Measurements from ENCODE around the gene LAIR2. TPM values are rescaled to one million over a fixed set of nuclear protein-coding genes. Genes with fewer than 3 reads are reported as not detected.
"Not testable (repeated sequence)": the region's sequence is repeated elsewhere in the genome, so short reads cannot be mapped to it uniquely, and the experiment has no call there.

LAIR2 gene
- total and polyA plus RNA-seq, 8 donors = 0.30 TPM; not detected in 7

DNA sequence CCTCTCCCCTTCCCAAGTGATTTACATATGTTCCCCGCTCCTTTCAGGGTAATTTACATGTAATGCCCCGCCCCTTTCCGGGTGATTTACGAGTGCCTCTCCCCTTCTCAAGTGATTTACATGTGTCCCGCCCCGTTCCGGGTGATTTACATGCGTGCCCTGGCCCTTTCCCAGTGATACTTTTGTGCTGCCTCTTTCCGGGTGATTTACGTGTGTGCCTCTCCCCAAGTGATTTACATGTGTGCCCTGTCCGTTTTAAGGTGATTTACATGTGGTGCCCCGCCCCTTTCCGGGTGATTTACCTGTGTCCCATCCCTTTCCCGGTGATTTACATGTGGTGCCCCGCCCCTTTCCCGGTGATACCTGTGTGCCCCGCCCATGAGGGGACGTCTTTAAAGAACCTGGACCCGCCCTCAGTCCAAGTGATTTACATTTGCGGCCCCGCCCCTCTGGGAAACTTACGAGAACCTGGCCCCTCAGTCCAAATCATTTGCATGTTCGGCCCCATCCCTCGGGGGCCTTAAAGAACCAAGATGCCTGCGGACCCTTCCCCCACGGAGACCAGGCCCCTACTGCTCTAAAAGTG, 38.5 kb upstream of the LAIR2 start:
- Histone ChIP-seq H3K36me3 (peaks cover 19 to 32% (median 31%) of the 10 kb centered on the region in 4 donors), H3K4me3 (peak overlapping the region; percentile 46 to 70 (median 66)), H3K27ac (peak overlapping the region; percentile 98 to 99 (median 99)), H3K4me1 (peaks cover 35 to 77% (median 69%) of the 10 kb centered on the region in 4 donors), H3K9me3 (no peaks in the 10 kb centered on the region), H3K27me3 (peaks cover 0 to 3% (median 0%) of the 10 kb centered on the region in 3 donors)
- no peak for TF ChIP-seq POLR2A (IDR thresholded peaks at IDR 0.05)
- TF ChIP-seq, protein P1, sequence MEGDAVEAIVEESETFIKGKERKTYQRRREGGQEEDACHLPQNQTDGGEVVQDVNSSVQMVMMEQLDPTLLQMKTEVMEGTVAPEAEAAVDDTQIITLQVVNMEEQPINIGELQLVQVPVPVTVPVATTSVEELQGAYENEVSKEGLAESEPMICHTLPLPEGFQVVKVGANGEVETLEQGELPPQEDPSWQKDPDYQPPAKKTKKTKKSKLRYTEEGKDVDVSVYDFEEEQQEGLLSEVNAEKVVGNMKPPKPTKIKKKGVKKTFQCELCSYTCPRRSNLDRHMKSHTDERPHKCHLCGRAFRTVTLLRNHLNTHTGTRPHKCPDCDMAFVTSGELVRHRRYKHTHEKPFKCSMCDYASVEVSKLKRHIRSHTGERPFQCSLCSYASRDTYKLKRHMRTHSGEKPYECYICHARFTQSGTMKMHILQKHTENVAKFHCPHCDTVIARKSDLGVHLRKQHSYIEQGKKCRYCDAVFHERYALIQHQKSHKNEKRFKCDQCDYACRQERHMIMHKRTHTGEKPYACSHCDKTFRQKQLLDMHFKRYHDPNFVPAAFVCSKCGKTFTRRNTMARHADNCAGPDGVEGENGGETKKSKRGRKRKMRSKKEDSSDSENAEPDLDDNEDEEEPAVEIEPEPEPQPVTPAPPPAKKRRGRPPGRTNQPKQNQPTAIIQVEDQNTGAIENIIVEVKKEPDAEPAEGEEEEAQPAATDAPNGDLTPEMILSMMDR (IDR thresholded peaks at IDR 0.05) = no peak
- TF ChIP-seq EP300 (IDR thresholded peaks at IDR 0.05) = no peak
- TF ChIP-seq POLR2AphosphoS5 (IDR thresholded peaks at IDR 0.05) = peak in 1 of 3 donors; percentile 35
- intact Hi-C loops (cut with DNase I; ENCODE audit: low total_unique reads) = no loop called here
- 0 to 1% (median 0%) methylated on average over 22 to 26 of the region's 26 CpGs for WGBS, 5 donors
- DNase-seq = peak; percentile 97 to 99

DNA sequence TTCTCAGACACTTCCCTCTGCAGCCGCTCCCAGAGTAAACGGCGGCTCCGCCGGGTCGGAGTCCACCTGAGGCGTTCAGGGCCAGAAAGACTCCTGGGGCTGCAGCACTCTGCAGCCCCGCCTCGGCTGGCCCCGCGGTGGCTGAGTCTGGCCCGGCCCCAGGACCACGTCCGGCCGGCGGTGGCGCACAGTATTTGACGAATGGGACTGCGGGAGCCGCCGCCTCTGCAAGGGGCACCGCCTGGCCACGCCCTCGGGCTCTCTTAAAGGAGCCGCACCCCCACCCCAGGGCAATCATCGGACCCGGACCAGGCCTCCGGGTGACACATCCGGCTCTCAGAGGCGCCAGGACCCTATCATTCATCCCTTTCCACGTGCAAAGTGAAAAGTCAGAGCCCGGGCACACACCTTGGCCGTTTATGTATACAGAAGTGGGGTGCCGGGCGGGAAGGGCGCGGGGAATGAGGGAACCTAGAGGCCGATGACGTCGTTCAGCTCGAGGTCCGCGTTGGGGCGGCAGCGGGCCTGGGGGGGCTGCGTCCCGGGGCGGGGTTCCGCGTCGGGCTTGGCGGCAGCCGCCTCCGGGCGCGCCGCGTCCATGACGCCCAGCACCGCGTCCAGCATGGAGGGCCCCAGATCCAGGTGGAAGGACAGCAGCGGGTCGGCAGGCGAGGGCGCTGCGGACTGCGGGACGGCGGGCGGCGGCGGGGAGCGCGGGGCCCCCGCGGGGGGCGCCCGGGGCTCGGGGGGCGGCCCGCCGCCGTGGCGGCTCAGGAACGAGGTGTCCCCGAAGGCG, 37.8 kb upstream of the LAIR2 start:
- peak; percentile 47 to 83 (median 53) for TF ChIP-seq POLR2AphosphoS5 (IDR thresholded peaks at IDR 0.05)
- TF ChIP-seq, protein P1 (IDR thresholded peaks at IDR 0.05) = no peak
- WGBS, 5 donors = 8 to 31% (median 10%) methylated on average over 23 to 85 of the region's 87 CpGs

DNA sequence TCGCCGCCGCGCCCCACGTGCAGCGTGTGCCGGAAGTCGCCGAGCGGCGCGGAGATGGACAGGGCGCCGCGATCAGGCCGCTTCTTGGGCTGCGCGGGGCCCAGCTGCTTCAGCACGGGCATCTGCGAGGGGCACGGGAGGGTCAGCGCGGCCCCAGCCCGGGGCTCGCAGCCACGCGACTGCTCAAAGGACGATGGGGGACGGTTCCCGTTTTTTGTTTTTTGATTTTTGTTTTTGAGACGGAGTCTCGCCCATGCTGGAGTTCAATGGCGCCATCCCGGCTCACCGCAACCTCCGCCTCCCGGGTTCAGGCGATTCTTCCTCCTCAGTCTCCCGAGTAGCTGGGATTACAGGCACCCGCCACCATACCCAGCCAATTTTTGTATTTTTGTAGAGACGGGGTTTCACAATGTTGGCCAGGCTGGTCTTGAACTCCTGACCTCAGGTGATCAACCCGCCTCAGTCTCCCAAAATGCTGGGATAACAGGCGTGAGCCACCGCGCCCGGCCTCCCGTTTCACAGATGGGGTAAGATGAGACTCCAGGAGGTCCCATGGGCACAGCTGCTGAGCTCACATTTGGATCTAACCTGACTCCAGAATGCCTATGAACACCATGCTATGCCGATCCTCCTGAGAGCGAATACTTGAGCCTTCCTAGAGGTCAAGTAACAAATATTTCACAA, 37.1 kb upstream of the LAIR2 start:
- H3K4me1 ChIP-seq = peaks cover 49 to 77% (median 68%) of the 10 kb centered on the region in 4 donors
- peaks cover 14 to 18% (median 17%) of the 10 kb centered on the region in 4 donors for H3K36me3 ChIP-seq
- H3K9me3 ChIP-seq = no peaks in the 10 kb centered on the region
- H3K4me3 ChIP-seq = peak overlapping the region in 3 of 4 donors; percentile 65 to 70 (median 66)
- peaks cover 0 to 16% (median 0%) of the 10 kb centered on the region in 3 donors for H3K27me3 ChIP-seq
- H3K27ac ChIP-seq = peak overlapping the region; percentile 98 to 99 (median 99)
- DNase-seq = peak in 1 of 2 donors; percentile 61
- intact Hi-C loops (cut with DNase I; ENCODE audit: low total_unique reads) = no loop called here
- no peak for TF ChIP-seq POLR2A (IDR thresholded peaks at IDR 0.05)
- no peak for TF ChIP-seq EP300 (IDR thresholded peaks at IDR 0.05)
- TF ChIP-seq, protein P1 (IDR thresholded peaks at IDR 0.05) = no peak
- TF ChIP-seq POLR2AphosphoS5 (IDR thresholded peaks at IDR 0.05) = no peak
- WGBS, 5 donors = 78 to 86% (median 82%) methylated on average over 44 to 49 of the region's 49 CpGs

More for the DNA sequence above, 37.8 kb upstream of the LAIR2 start:
- peak; percentile 95 to 96 for DNase-seq
- H3K36me3 ChIP-seq = peaks cover 18 to 26% (median 24%) of the 10 kb centered on the region in 4 donors
- H3K4me1 ChIP-seq = peaks cover 42 to 77% (median 68%) of the 10 kb centered on the region in 4 donors
- peaks cover 0 to 9% (median 0%) of the 10 kb centered on the region in 3 donors for H3K27me3 ChIP-seq
- H3K9me3 ChIP-seq = no peaks in the 10 kb centered on the region
- intact Hi-C loops (cut with DNase I; ENCODE audit: low total_unique reads) = no loop called here
- peak overlapping the region; percentile 46 to 70 (median 66) for H3K4me3 ChIP-seq
- H3K27ac ChIP-seq = peak overlapping the region; percentile 98 to 99 (median 99)

DNA sequence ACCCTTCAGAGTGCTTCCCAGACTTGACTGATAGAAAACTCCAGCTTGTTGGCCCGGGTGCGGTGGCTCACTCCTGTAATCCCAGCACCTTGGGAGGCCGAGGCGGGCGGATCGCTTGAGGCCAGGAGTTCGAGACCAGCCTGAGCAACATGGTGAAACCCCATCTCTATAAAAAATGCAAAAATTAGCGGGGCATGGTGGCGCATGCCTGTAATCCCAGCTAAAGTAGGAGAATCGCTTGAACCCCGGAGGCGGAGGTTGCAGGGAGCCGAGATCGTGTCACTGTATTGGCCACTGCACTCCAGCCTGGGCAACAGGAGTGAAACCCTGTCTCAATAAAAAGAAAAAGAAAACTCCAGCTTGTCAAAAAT, 36.5 kb upstream of the LAIR2 start:
- H3K9me3 ChIP-seq; DNase-seq; H3K4me3 ChIP-seq; intact Hi-C loops (cut with DNase I; ENCODE audit: low total_unique reads): not testable (repeated sequence)
- 92 to 97% (median 94%) methylated on average over 14 of the region's 14 CpGs for WGBS, 5 donors
- Histone ChIP-seq H3K27ac (peak overlapping the region in 4 of 5 donors; percentile 98 to 99 (median 98)), H3K4me1 (peaks cover 47 to 77% (median 68%) of the 10 kb centered on the region in 4 donors), H3K36me3 (peaks cover 9 to 13% (median 12%) of the 10 kb centered on the region in 4 donors), H3K27me3 (peaks cover 0 to 22% (median 4%) of the 10 kb centered on the region in 3 donors)
